Ovary (tissue), 9 donors: ENCODE measurements around the gene IFIT5. TPM values are rescaled to one million over a fixed set of nuclear protein-coding genes. Genes with fewer than 3 reads are reported as not detected.

Experiments
- DNase-seq, 5 donors: peaks; one replicate each; pipeline ENCODE4 v3.0.0-alpha.2; 2019 to 2020
- H3K27ac ChIP-seq, 2 donors: fragments of 200-600 bp; one replicate each; pipeline versions ENCODE4 v1.5.1 to v1.8.0; 2019 to 2022
- H3K27me3 ChIP-seq: fragments of 200-600 bp; one replicate; pipeline ENCODE4 v1.8.0; 2022
- H3K36me3 ChIP-seq: fragments of 200-600 bp; sonication (generic); one replicate; pipeline ENCODE4 v1.5.1; 2019
- H3K4me1 ChIP-seq: one replicate; pipeline ENCODE4 v1.8.1; 2013; ENCODE audit warnings: mild to moderate bottlenecking, moderate library complexity; ENCODE audit not compliant: insufficient read depth
- H3K4me3 ChIP-seq: fragments of 200-600 bp; sonication (generic); one replicate; pipeline ENCODE4 v1.5.1; 2017
- H3K9me3 ChIP-seq, 2 donors: fragments of 200-600 bp in 1 of 2; sonication (generic) in 1 of 2; one replicate each; pipeline versions ENCODE4 v1.5.1 to v1.8.1; 2013 to 2019; ENCODE audit warnings: mild to moderate bottlenecking in 1 of 2, moderate library complexity in 1 of 2
- CTCF ChIP-seq, 3 donors: fragments of 450-650 bp in 2 of 3; fragments of 200-600 bp in 1 of 3; IDR thresholded peaks; one replicate each; pipeline versions ENCODE4 v1.5.1 to v1.8.0; 2016 to 2022; ENCODE audit warnings: antibody characterized with exemption in 3 of 3, mild to moderate bottlenecking in 1 of 3
- EP300 ChIP-seq: sonication (generic); formaldehyde crosslinking; IDR thresholded peaks from one replicate; pipeline ENCODE4 v1.6.1; 2017; ENCODE audit warnings: antibody characterized with exemption
- POLR2A ChIP-seq: fragments of 450-650 bp; IDR thresholded peaks from one replicate; pipeline ENCODE4 v1.6.1; 2017; ENCODE audit warnings: antibody characterized with exemption, mild to moderate bottlenecking, moderate library complexity
- WGBS, 3 donors: extraction: QIAGEN DNeasy Blood & Tissue Kit in 1 of 3; methylation state at CpG; one replicate each; pipeline versions ENCODE4 v1.1.5 to v1.1.7; 2013 to 2017; 5-methylcytosine and 5-hydroxymethylcytosine counted together
- intact Hi-C, 4 donors: fragments of 100-400 bp; cut with DNase I; formaldehyde crosslinking; loops; one replicate each; pipeline versions ENCODE4 v1.11.0 to v1.15.1; 2022 to 2023
- polyA plus RNA-seq, 2 donors: library from polyadenylated mRNA; stranded (reverse); fragments of 200-250 nt in 1 of 2; fragments of 350-450 nt in 1 of 2; fragmentation: Illumina TruSeq in 1 of 2; extraction: RNeasy Lipid Tissue Mini Kit (QIAGEN cat#74804) in 1 of 2; gene quantifications; one replicate each; pipeline ENCODE4 v1.2.3, GENCODE V29; 2013 to 2014
- total RNA-seq, 7 donors: library from RNA; depleted of rRNA in 2 of 7; stranded (reverse); fragments of >200 nt in 2 of 7; fragmentation: NEBNext Ultra II Directional in 3 of 7; extraction: Animal tissue kit (Norgen Biotek cat#: 25700) in 3 of 7; gene quantifications; one replicate each; pipeline versions ENCODE4 v1.1.0 to v1.2.4, GENCODE V29; 2016 to 2023
- donor health status: DM: no; HTN: no; CAD: no; lungs with moderate emphysema.
- donor health status: DM: no; HTN: no; CAD: no.
- donor health status: Bipolar disorder and iron deficiency.
- donor health status: DM: yes; HTN: yes; CAD: no.
- donor health status: DM: no; HTN: no; CAD: no.
- donor health status: DM: yes; HTN: yes; CAD: no.

The IFIT5 gene
- total and polyA plus RNA-seq, 9 donors = 8.7 to 22.0 (median 16.7) TPM

- DNase-seq = no peak
- no peaks in the 10 kb centered on the region for H3K36me3 ChIP-seq
- WGBS, 3 donors = 35 to 47% (median 45%) methylated on average over 3 of the region's 3 CpGs
- no peaks in the 10 kb centered on the region for H3K27me3 ChIP-seq
- no peak overlapping the region for H3K27ac ChIP-seq
- H3K4me1 ChIP-seq = no peaks in the 10 kb centered on the region
- H3K4me3 ChIP-seq = no peak overlapping the region
- TF ChIP-seq EP300 (no peak), CTCF (IDR thresholded peaks at IDR 0.05) (no peak), POLR2A (no peak)
- intact Hi-C loops = no loop called here
- no peaks in the 10 kb centered on the region for H3K9me3 ChIP-seq
Observed at GRCh38 chr10:89466599-89467035, 52.2 kb downstream of the IFIT5 start.

GRCh38 chr10:89468191-89468965 lies 54.0 kb downstream of the IFIT5 start:
- H3K27me3 ChIP-seq = no peaks in the 10 kb centered on the region
- intact Hi-C loops = no loop called here
- no peak overlapping the region for H3K27ac ChIP-seq
- no peaks in the 10 kb centered on the region for H3K9me3 ChIP-seq
- DNase-seq = no peak
- H3K4me1 ChIP-seq = no peaks in the 10 kb centered on the region
- H3K36me3 ChIP-seq = no peaks in the 10 kb centered on the region
- no peak for TF ChIP-seq EP300
- no peak for TF ChIP-seq CTCF (IDR thresholded peaks at IDR 0.05)
- no peak for TF ChIP-seq POLR2A
- H3K4me3 ChIP-seq = no peak overlapping the region
- 88 to 95% (median 90%) methylated on average over 9 of the region's 9 CpGs for WGBS, 3 donors

GRCh38 chr10:89469517-89469916 lies 55.1 kb downstream of the IFIT5 start:
- no peaks in the 10 kb centered on the region for H3K36me3 ChIP-seq
- no peak overlapping the region for H3K4me3 ChIP-seq
- H3K9me3 ChIP-seq = no peaks in the 10 kb centered on the region
- DNase-seq = no peak
- no peaks in the 10 kb centered on the region for H3K4me1 ChIP-seq
- no peaks in the 10 kb centered on the region for H3K27me3 ChIP-seq
- no peak for TF ChIP-seq CTCF (IDR thresholded peaks at IDR 0.05)
- no peak for TF ChIP-seq POLR2A
- no peak for TF ChIP-seq EP300
- H3K27ac ChIP-seq = no peak overlapping the region
- intact Hi-C loops = no loop called here

Other genes starting within 250 kb of the IFIT5 start
- 1 to 10 TPM in 6 of 7 donors, under 1 TPM in 1; 0.52 to 3.8 (median 1.6) TPM for gene CH25H, start 207.3 kb upstream of the IFIT5 start, total RNA-seq
- gene CH25H, start 207.3 kb upstream of the IFIT5 start, polyA plus RNA-seq = 1 to 10 TPM in 1 of 2 donors, under 1 TPM in 1; 0.22 to 1.9 TPM
- 10 to 100 TPM; 26.6 to 94.6 (median 36.1) TPM for gene LIPA, start 162.8 kb upstream of the IFIT5 start, total RNA-seq
- 100 to 1,000 TPM in 1 of 2 donors, 10 to 100 TPM in 1; 27.5 to 191 TPM for gene LIPA, start 162.8 kb upstream of the IFIT5 start, polyA plus RNA-seq
- 10 to 100 TPM in 1 of 7 donors, 1 to 10 TPM in 6; 2.1 to 10.0 (median 4.8) TPM for gene IFIT2, start 112.5 kb upstream of the IFIT5 start, total RNA-seq
- gene IFIT2, start 112.5 kb upstream of the IFIT5 start, polyA plus RNA-seq = 10 to 100 TPM in 1 of 2 donors, 1 to 10 TPM in 1; 6.4 to 21.3 TPM
- gene IFIT3, start 86.6 kb upstream of the IFIT5 start, total RNA-seq = 10 to 100 TPM in 3 of 7 donors, 1 to 10 TPM in 4; 5.7 to 16.9 (median 9.9) TPM
- gene IFIT3, start 86.6 kb upstream of the IFIT5 start, polyA plus RNA-seq = 10 to 100 TPM; 22.7 to 31.5 TPM
- under 1 TPM in 1 of 7 donors, not detected in 6; 0.18 TPM for gene IFIT1B, start 36.5 kb upstream of the IFIT5 start, total RNA-seq
- gene IFIT1B, start 36.5 kb upstream of the IFIT5 start, polyA plus RNA-seq = not detected
- gene IFIT1, start 21.9 kb upstream of the IFIT5 start, total RNA-seq = 10 to 100 TPM in 4 of 7 donors, 1 to 10 TPM in 3; 6.4 to 20.4 (median 11.3) TPM
- gene IFIT1, start 21.9 kb upstream of the IFIT5 start, polyA plus RNA-seq = 10 to 100 TPM; 23.0 to 56.2 TPM
- gene SLC16A12, start 121.0 kb downstream of the IFIT5 start, total RNA-seq = 1 to 10 TPM in 4 of 7 donors, under 1 TPM in 3; 0.05 to 4.7 (median 1.1) TPM
- gene SLC16A12, start 121.0 kb downstream of the IFIT5 start, polyA plus RNA-seq = 1 to 10 TPM in 1 of 2 donors, under 1 TPM in 1; 0.40 to 1.2 TPM
- 1 to 10 TPM; 1.7 to 6.2 (median 4.5) TPM for gene PANK1, start 230.7 kb downstream of the IFIT5 start, total RNA-seq
- gene PANK1, start 230.7 kb downstream of the IFIT5 start, polyA plus RNA-seq = 1 to 10 TPM; 2.0 to 5.7 TPM